Breast epithelium (tissue), 3 donors: Measurements from ENCODE around the gene PDE6A.

Source experiments
- POLR2A ChIP-seq: fragments of 450-650 bp; IDR thresholded peaks from one replicate; pipeline ENCODE4 v1.6.1; 2016; ENCODE audit warnings: antibody characterized with exemption, mild to moderate bottlenecking, moderate library complexity
- TF ChIP-seq, protein P1 (sequence below), 3 donors: fragments of 450-650 bp; IDR thresholded peaks; one replicate each; pipeline ENCODE4 v1.5.1; 2016 to 2017; ENCODE audit warnings: antibody characterized with exemption in 3 of 3, mild to moderate bottlenecking in 3 of 3, moderate library complexity in 3 of 3

DNA sequence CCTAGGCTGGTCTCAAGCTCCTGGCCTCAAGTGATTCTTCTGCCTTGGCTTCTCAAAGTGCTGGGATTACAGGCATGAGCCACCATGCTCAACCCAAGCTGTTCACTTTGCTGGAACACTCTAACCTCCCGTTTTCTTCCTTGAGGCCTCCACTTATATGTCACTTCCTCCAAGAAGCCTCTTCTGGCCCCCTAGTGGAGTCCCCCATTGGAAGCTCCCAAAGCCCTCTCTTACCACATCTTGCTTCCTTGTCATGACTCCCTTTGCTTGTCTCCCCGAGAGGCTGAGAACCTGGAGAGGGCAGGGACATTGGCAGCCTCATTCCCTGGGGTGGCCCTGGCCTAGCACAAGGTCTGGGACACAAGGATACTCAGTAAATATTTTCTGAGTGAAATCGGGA lies 80.8 kb downstream of the PDE6A start:
- no peak for TF ChIP-seq POLR2A
- TF ChIP-seq, protein P1, sequence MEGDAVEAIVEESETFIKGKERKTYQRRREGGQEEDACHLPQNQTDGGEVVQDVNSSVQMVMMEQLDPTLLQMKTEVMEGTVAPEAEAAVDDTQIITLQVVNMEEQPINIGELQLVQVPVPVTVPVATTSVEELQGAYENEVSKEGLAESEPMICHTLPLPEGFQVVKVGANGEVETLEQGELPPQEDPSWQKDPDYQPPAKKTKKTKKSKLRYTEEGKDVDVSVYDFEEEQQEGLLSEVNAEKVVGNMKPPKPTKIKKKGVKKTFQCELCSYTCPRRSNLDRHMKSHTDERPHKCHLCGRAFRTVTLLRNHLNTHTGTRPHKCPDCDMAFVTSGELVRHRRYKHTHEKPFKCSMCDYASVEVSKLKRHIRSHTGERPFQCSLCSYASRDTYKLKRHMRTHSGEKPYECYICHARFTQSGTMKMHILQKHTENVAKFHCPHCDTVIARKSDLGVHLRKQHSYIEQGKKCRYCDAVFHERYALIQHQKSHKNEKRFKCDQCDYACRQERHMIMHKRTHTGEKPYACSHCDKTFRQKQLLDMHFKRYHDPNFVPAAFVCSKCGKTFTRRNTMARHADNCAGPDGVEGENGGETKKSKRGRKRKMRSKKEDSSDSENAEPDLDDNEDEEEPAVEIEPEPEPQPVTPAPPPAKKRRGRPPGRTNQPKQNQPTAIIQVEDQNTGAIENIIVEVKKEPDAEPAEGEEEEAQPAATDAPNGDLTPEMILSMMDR (IDR thresholded peaks at IDR 0.05), result no peak
